Activated CD8-positive, alpha-beta memory T cell treated with anti-CD3 and anti-CD28 coated beads, Interleukin-2, amount 10 ng/mL, durations not matched to agents 7 days and 5 days (primary cell): ENCODE measurements around the gene SLC35B4. TPM values are rescaled to one million over a fixed set of nuclear protein-coding genes. Genes with fewer than 3 reads are reported as not detected.

Experiments used
- ATAC-seq: fragments of 150-1000 bp; cut with Tn5 transposase; one replicate; pipeline ENCODE4 v1.10.0; 2021; ENCODE audit warnings: moderate library complexity
- CTCF ChIA-PET: fragments of 350-600 bp; sonication (Branson Sonifier 250); formaldehyde crosslinking; loops from one replicate; lab custom pipeline; 2021; ENCODE audit warnings: antibody characterized with exemption; lab: Charles Lee
- DNase-seq: peaks from one replicate; pipeline ENCODE4 v3.0.0-alpha.2; 2020
- H3K27ac Mint-ChIP-seq: one replicate; pipeline ENCODE4 v1.8.0; 2021; ENCODE audit warnings: mild to moderate bottlenecking, mixed read lengths
- H3K27me3 Mint-ChIP-seq: one replicate; pipeline ENCODE4 v1.8.0; 2021; ENCODE audit warnings: mixed read lengths
- H3K36me3 Mint-ChIP-seq: one replicate; pipeline ENCODE4 v1.8.0; 2021; ENCODE audit warnings: mild to moderate bottlenecking, mixed read lengths
- H3K4me1 Mint-ChIP-seq: one replicate; pipeline ENCODE4 v1.8.0; 2021; ENCODE audit warnings: mixed read lengths
- H3K4me3 Mint-ChIP-seq: one replicate; pipeline ENCODE4 v1.8.0; 2021; ENCODE audit warnings: mild to moderate bottlenecking, moderate library complexity, mixed read lengths
- H3K9me3 Mint-ChIP-seq: one replicate; pipeline ENCODE4 v1.8.0; 2022; ENCODE audit warnings: low read depth, mixed read lengths
- total RNA-seq, 2 experiments: library from RNA; stranded (reverse); gene quantifications; one replicate each; pipeline ENCODE4 v1.2.3, GENCODE V29; 2021

SLC35B4 gene
- total RNA-seq, 2 experiments from 2014 or later: 16.1 to 18.0 TPM

GRCh38 chr7:134278502-134279153 is 38.1 kb downstream of the SLC35B4 start:
- H3K4me3 Mint-ChIP-seq: no peak overlapping the region
- ATAC-seq (no peak), DNase-seq (no peak)
- H3K27me3 Mint-ChIP-seq: peaks cover 29% of the 10 kb centered on the region
- H3K36me3 Mint-ChIP-seq: no peaks in the 10 kb centered on the region
- no peaks in the 10 kb centered on the region for H3K9me3 Mint-ChIP-seq
- CTCF ChIA-PET: no interaction called here
- no peaks in the 10 kb centered on the region for H3K4me1 Mint-ChIP-seq
- H3K27ac Mint-ChIP-seq: no peak overlapping the region

GRCh38 chr7:134276951-134277350 is 39.8 kb downstream of the SLC35B4 start:
- peaks cover 38% of the 10 kb centered on the region for H3K27me3 Mint-ChIP-seq
- ATAC-seq (no peak), DNase-seq (no peak)
- H3K36me3 Mint-ChIP-seq: no peaks in the 10 kb centered on the region
- H3K4me1 Mint-ChIP-seq: no peaks in the 10 kb centered on the region
- H3K27ac Mint-ChIP-seq: no peak overlapping the region
- H3K4me3 Mint-ChIP-seq: no peak overlapping the region
- no peaks in the 10 kb centered on the region for H3K9me3 Mint-ChIP-seq
- CTCF ChIA-PET: no interaction called here

- no peak for DNase-seq
- Mint-ChIP-seq H3K27me3 (peaks cover 9% of the 10 kb centered on the region), H3K4me1 (no peaks in the 10 kb centered on the region), H3K9me3 (peaks cover 2% of the 10 kb centered on the region), H3K36me3 (no peaks in the 10 kb centered on the region), H3K4me3 (no peak overlapping the region), H3K27ac (no peak overlapping the region)
- no peak for ATAC-seq
- CTCF ChIA-PET: no interaction called here
These were observed 54.4 kb downstream of the SLC35B4 start for GRCh38 chr7:134262322-134262721.

- Mint-ChIP-seq H3K27ac (no peak overlapping the region), H3K4me3 (no peak overlapping the region), H3K27me3 (no peaks in the 10 kb centered on the region), H3K4me1 (no peaks in the 10 kb centered on the region), H3K36me3 (no peaks in the 10 kb centered on the region), H3K9me3 (no peaks in the 10 kb centered on the region)
- DNase-seq: no peak
- ATAC-seq: no peak
- CTCF ChIA-PET: no interaction called here
These were observed 60.9 kb downstream of the SLC35B4 start for GRCh38 chr7:134255814-134256213.

GRCh38 chr7:134254311-134254710 is 62.4 kb downstream of the SLC35B4 start:
- Mint-ChIP-seq H3K4me1 (no peaks in the 10 kb centered on the region), H3K27ac (no peak overlapping the region), H3K4me3 (no peak overlapping the region), H3K9me3 (no peaks in the 10 kb centered on the region), H3K27me3 (no peaks in the 10 kb centered on the region), H3K36me3 (no peaks in the 10 kb centered on the region)
- CTCF ChIA-PET: no interaction called here
- DNase-seq (no peak), ATAC-seq (no peak)

- Mint-ChIP-seq H3K4me1 (no peaks in the 10 kb centered on the region), H3K4me3 (no peak overlapping the region), H3K36me3 (no peaks in the 10 kb centered on the region), H3K9me3 (no peaks in the 10 kb centered on the region), H3K27ac (no peak overlapping the region), H3K27me3 (peaks cover 11% of the 10 kb centered on the region)
- CTCF ChIA-PET: no interaction called here
- DNase-seq (no peak), ATAC-seq (no peak)
These were observed 68.5 kb downstream of the SLC35B4 start for GRCh38 chr7:134248196-134248595.

- Mint-ChIP-seq H3K27me3 (peaks cover 11% of the 10 kb centered on the region), H3K36me3 (no peaks in the 10 kb centered on the region), H3K9me3 (no peaks in the 10 kb centered on the region), H3K27ac (no peak overlapping the region), H3K4me3 (no peak overlapping the region), H3K4me1 (no peaks in the 10 kb centered on the region)
- DNase-seq: no peak
- no peak for ATAC-seq
- CTCF ChIA-PET: no interaction called here
These were observed 70.0 kb downstream of the SLC35B4 start for GRCh38 chr7:134246761-134247160.

- Mint-ChIP-seq H3K27me3 (peaks cover 11% of the 10 kb centered on the region), H3K9me3 (no peaks in the 10 kb centered on the region), H3K27ac (no peak overlapping the region), H3K4me3 (no peak overlapping the region), H3K36me3 (no peaks in the 10 kb centered on the region), H3K4me1 (no peaks in the 10 kb centered on the region)
- CTCF ChIA-PET: no interaction called here
- ATAC-seq: no peak
- DNase-seq: no peak
These were observed 70.4 kb downstream of the SLC35B4 start for GRCh38 chr7:134246347-134246746.

GRCh38 chr7:134245253-134245652 is 71.5 kb downstream of the SLC35B4 start:
- H3K4me1 Mint-ChIP-seq: no peaks in the 10 kb centered on the region
- CTCF ChIA-PET: no interaction called here
- H3K9me3 Mint-ChIP-seq: peaks cover 3% of the 10 kb centered on the region
- H3K27me3 Mint-ChIP-seq: peaks cover 15% of the 10 kb centered on the region
- no peak for DNase-seq
- ATAC-seq: no peak
- H3K36me3 Mint-ChIP-seq: no peaks in the 10 kb centered on the region
- H3K4me3 Mint-ChIP-seq: no peak overlapping the region
- H3K27ac Mint-ChIP-seq: no peak overlapping the region

Other genes with a start within 250 kb of the SLC35B4 start
- gene LRGUK, start 189.6 kb downstream of the SLC35B4 start, total RNA-seq: under 1 TPM; 0.18 to 0.19 TPM
- gene AKR1B1, start 142.2 kb upstream of the SLC35B4 start, total RNA-seq: 100 to 1,000 TPM in 1 of 2 experiments, 10 to 100 TPM in 1; 96.2 to 113 TPM
- gene AKR1B10, start 210.6 kb upstream of the SLC35B4 start, total RNA-seq: not detected
- gene AKR1B15, start 232.2 kb upstream of the SLC35B4 start, total RNA-seq: not detected